Transverse colon (tissue), 4 donors: Measurements from ENCODE around the gene CCNH. TPM values are rescaled to one million over a fixed set of nuclear protein-coding genes. Genes with fewer than 3 reads are reported as not detected.

Experiments used
- DNase-seq: peaks from one replicate; pipeline ENCODE4 v3.0.0-alpha.2; 2019
- H3K27ac ChIP-seq, 4 donors: fragments of 200-600 bp; sonication (generic); 2 replicates each; pipeline ENCODE4 v1.5.1; 2016 to 2018; ENCODE audit warnings: inconsistent platforms in 4 of 4
- H3K27me3 ChIP-seq: fragments of 200-600 bp; sonication (generic); 2 replicates; pipeline ENCODE4 v1.5.1; 2017; ENCODE audit warnings: inconsistent platforms
- H3K36me3 ChIP-seq, 4 donors: fragments of 200-600 bp; sonication (generic); 2 replicates each; pipeline ENCODE4 v1.5.1; 2017 to 2019; ENCODE audit warnings: inconsistent platforms in 4 of 4
- H3K4me1 ChIP-seq, 4 donors: fragments of 200-600 bp; sonication (generic); 2 replicates each; pipeline ENCODE4 v1.5.1; 2017 to 2020; ENCODE audit warnings: inconsistent platforms in 4 of 4
- H3K4me3 ChIP-seq, 4 donors: fragments of 200-600 bp; sonication (generic); 1 replicate in 1 of 4; 2 replicates in 3 of 4; pipeline versions ENCODE4 v1.5.1 to v1.6.1; 2017 to 2019; ENCODE audit warnings: inconsistent platforms in 4 of 4
- H3K9me3 ChIP-seq, 2 donors: fragments of 200-600 bp; sonication (generic); 2 replicates each; pipeline ENCODE4 v1.5.1; 2017 to 2019; ENCODE audit warnings: inconsistent platforms in 2 of 2
- EP300 ChIP-seq: sonication (generic); formaldehyde crosslinking; IDR thresholded peaks from one replicate; pipeline ENCODE4 v1.6.1; 2017; ENCODE audit warnings: antibody characterized with exemption, low read depth
- POLR2A ChIP-seq: fragments of 450-650 bp; IDR thresholded peaks from one replicate; pipeline ENCODE4 v1.6.1; 2016; ENCODE audit warnings: antibody characterized with exemption, mild to moderate bottlenecking, moderate library complexity
- POLR2AphosphoS5 ChIP-seq, 3 donors: sonication (generic); formaldehyde crosslinking; IDR thresholded peaks; one replicate each; pipeline ENCODE4 v1.6.1; 2016; ENCODE audit warnings: antibody characterized with exemption in 3 of 3
- WGBS, 2 donors: methylation state at CpG; one replicate each; pipeline ENCODE4 v1.1.5; 2018; ENCODE audit warnings: low coverage in 1 of 2; 5-methylcytosine and 5-hydroxymethylcytosine counted together
- in situ Hi-C, 4 donors: fragments of 200-750 bp; cut with MboI; loops; one replicate each; pipeline versions ENCODE4 v1.15.0 to v1.15.1; 2017; ENCODE audit warnings: low sequenced_read_pairs in 3 of 4, low pct_ligation_motif_present in 1 of 4, low pct_unique_long_range_greater_than_20kb in 1 of 4
- intact Hi-C: fragments of 100-400 bp; cut with DNase I; formaldehyde crosslinking; loops from one replicate; pipeline ENCODE4 v1.15.1; 2023; ENCODE audit warnings: low total_unique reads
- total RNA-seq, 4 donors: library from RNA; depleted of rRNA; stranded (reverse); fragments of >200 nt; gene quantifications; one replicate each; pipeline ENCODE4 v1.1.0, GENCODE V29; 2016
- TF ChIP-seq, protein P1 (sequence below), 5 experiments: fragments of 200-600 bp in 3 of 5; fragments of 450-650 bp in 2 of 5; sonication (generic) in 3 of 5; IDR thresholded peaks; 1 replicate in 2 of 5; 2 replicates in 3 of 5; pipeline ENCODE4 v1.5.1; 2016 to 2017; ENCODE audit warnings: antibody characterized with exemption in 5 of 5, inconsistent platforms in 3 of 5, mild to moderate bottlenecking in 2 of 5, moderate library complexity in 1 of 5

Gene CCNH
- total RNA-seq, 4 donors from 2014 or later: 23.9 to 163 (median 68.3) TPM

DNA sequence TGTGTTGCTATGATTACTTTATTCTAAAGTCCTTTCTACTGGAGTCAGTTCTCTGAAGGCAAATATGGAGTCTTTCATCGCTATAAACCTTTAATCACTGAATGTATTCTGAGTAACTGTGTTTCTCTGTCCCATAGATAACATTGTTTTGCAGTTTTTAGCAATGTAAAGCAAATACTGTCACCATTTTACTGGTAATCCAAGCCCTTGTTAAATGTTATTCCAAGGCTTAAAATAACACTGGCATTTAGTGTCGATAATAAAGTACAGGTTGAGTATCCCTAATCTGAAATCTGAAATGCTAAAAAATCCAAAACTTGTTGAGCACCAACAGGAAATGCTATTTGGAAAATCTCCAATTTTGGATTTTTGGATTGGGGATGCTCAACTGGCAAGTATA, 24.6 kb downstream of the CCNH start:
- H3K9me3 ChIP-seq: no peaks in the 10 kb centered on the region
- in situ Hi-C loops (loop anchor here in 1 of 4 donors (25.0 kb wide), 2 partner anchors 126 to 326 kb away; partner anchors contain the start of gene RASA1), intact Hi-C loops (no loop called here)
- H3K27me3 ChIP-seq: no peaks in the 10 kb centered on the region
- DNase-seq: no peak
- no peak overlapping the region for H3K4me3 ChIP-seq
- no peak for TF ChIP-seq POLR2A
- peaks cover 0 to 3% (median 0%) of the 10 kb centered on the region in 4 donors for H3K4me1 ChIP-seq
- 82 to 92% methylated on average over 2 of the region's 2 CpGs for WGBS, 2 donors
- H3K27ac ChIP-seq: no peak overlapping the region
- peaks cover 0 to 64% (median 18%) of the 10 kb centered on the region in 4 donors for H3K36me3 ChIP-seq

DNA sequence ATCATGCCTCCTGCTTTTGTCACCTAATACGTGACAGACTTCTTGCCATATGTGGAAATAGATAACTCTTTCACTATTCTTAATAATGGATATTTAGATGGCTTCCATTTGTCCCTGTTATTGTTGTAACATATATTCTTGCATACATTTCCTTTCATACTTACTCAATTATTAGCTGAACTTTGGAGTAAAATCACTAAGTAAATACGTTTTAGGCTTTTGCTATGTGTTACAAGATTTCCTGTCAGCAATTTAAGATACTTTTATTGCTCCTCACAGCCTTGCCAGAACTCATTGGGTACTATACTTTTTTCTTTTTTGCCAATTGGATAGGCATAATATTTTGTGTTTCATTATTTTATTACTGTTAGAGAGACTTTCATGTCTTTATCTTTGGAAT, 26.9 kb downstream of the CCNH start:
- TF ChIP-seq EP300: no peak
- no peak for TF ChIP-seq POLR2A
- no peak for TF ChIP-seq POLR2AphosphoS5 (IDR thresholded peaks at IDR 0.05)
- TF ChIP-seq, protein P1, sequence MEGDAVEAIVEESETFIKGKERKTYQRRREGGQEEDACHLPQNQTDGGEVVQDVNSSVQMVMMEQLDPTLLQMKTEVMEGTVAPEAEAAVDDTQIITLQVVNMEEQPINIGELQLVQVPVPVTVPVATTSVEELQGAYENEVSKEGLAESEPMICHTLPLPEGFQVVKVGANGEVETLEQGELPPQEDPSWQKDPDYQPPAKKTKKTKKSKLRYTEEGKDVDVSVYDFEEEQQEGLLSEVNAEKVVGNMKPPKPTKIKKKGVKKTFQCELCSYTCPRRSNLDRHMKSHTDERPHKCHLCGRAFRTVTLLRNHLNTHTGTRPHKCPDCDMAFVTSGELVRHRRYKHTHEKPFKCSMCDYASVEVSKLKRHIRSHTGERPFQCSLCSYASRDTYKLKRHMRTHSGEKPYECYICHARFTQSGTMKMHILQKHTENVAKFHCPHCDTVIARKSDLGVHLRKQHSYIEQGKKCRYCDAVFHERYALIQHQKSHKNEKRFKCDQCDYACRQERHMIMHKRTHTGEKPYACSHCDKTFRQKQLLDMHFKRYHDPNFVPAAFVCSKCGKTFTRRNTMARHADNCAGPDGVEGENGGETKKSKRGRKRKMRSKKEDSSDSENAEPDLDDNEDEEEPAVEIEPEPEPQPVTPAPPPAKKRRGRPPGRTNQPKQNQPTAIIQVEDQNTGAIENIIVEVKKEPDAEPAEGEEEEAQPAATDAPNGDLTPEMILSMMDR (IDR thresholded peaks at IDR 0.05): no peak
- H3K27ac ChIP-seq: no peak overlapping the region
- H3K4me3 ChIP-seq: no peak overlapping the region
- H3K9me3 ChIP-seq: no peaks in the 10 kb centered on the region
- H3K4me1 ChIP-seq: peaks cover 0 to 3% (median 0%) of the 10 kb centered on the region in 4 donors
- DNase-seq: no peak
- in situ Hi-C loops (loop anchor here in 1 of 4 donors (25.0 kb wide), 2 partner anchors 124 to 324 kb away; partner anchors contain the start of gene RASA1), intact Hi-C loops (no loop called here)
- 67 to 69% methylated on average over 2 of the region's 2 CpGs for WGBS, 2 donors
- H3K27me3 ChIP-seq: no peaks in the 10 kb centered on the region
- peaks cover 0 to 63% (median 17%) of the 10 kb centered on the region in 4 donors for H3K36me3 ChIP-seq

DNA sequence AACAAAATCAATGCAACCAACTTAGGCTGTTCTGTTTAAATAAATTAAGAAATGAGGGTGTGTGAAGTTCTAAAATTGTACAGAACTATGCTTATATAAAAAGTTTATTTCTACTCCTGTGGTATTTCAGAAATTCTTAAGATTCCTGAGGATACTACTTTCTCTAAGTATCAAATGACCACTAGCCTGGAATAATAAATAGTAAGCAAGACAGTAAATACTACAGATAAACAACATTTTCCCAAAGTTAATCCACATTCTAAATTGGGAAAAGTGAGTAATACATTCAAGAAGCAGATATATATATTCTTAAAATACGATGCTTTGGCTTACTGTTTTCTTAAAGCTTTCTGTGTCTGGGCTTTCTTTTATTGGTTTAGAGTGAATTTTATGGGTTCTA, 29.5 kb downstream of the CCNH start:
- intact Hi-C loops (no loop called here), in situ Hi-C loops (loop anchor here in 1 of 4 donors (25.0 kb wide), 2 partner anchors 121 to 321 kb away; partner anchors contain the start of gene RASA1)
- no peaks in the 10 kb centered on the region for H3K27me3 ChIP-seq
- TF ChIP-seq POLR2AphosphoS5 (IDR thresholded peaks at IDR 0.05) (no peak), POLR2A (no peak), EP300 (no peak)
- TF ChIP-seq, protein P1 (IDR thresholded peaks at IDR 0.05): no peak
- 74 to 87% methylated on average over 1 of the region's 1 CpG for WGBS, 2 donors
- H3K4me3 ChIP-seq: no peak overlapping the region
- H3K9me3 ChIP-seq: no peaks in the 10 kb centered on the region
- DNase-seq: no peak
- H3K36me3 ChIP-seq: peaks cover 0 to 55% (median 11%) of the 10 kb centered on the region in 4 donors
- H3K27ac ChIP-seq: no peak overlapping the region
- peaks cover 0 to 3% (median 0%) of the 10 kb centered on the region in 4 donors for H3K4me1 ChIP-seq

DNA sequence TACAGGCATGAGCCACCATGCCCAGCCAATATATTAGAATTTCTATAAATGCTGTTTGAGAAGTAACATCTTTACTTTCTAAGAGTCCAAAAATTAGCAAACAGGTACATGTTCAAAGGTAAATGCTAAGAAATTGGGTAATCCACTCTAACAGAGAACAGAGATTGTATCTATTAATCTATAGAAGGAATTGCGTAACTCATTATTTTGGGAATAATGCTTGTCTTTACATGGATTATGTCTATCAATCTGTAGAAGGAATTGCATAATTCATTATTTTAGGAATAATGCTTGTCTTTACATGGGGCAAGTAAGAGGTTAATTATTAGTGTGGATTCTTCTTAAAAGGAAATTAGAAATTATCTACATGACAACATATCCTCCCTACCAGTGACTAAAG, 30.5 kb downstream of the CCNH start:
- in situ Hi-C loops: loop anchor here in 1 of 4 donors (25.0 kb wide), 2 partner anchors 120 to 320 kb away; partner anchors contain the start of gene RASA1
- 98% methylated on average over 1 of the region's 1 CpG; no CpG with 5 or more reads in 1 of the 2 donors for WGBS, 2 donors
- intact Hi-C loops: no loop called here
- H3K36me3 ChIP-seq: peaks cover 0 to 53% (median 12%) of the 10 kb centered on the region in 4 donors
- no peaks in the 10 kb centered on the region for H3K27me3 ChIP-seq
- no peaks in the 10 kb centered on the region for H3K9me3 ChIP-seq
- H3K4me1 ChIP-seq: peaks cover 0 to 3% (median 0%) of the 10 kb centered on the region in 4 donors
- H3K4me3 ChIP-seq: no peak overlapping the region
- DNase-seq: no peak
- no peak overlapping the region for H3K27ac ChIP-seq
- TF ChIP-seq POLR2A: no peak
- TF ChIP-seq, protein P1 (IDR thresholded peaks at IDR 0.05): no peak
- no peak for TF ChIP-seq POLR2AphosphoS5 (IDR thresholded peaks at IDR 0.05)
- TF ChIP-seq EP300: no peak
